Glomerular endothelial cell (primary cell): Measurements from ENCODE around the gene CGB8. TPM values are rescaled to one million over a fixed set of nuclear protein-coding genes. Genes with fewer than 3 reads are reported as not detected.
"Not testable (repeated sequence)": the region's sequence is repeated elsewhere in the genome, so short reads cannot be mapped to it uniquely, and the experiment has no call there.

Source experiments
- DNase-seq: peaks from one replicate; pipeline ENCODE4 v3.0.0-alpha.2; 2011; ENCODE audit warnings: low read depth, low spot score; ENCODE audit errors: extremely low read depth
- total RNA-seq: library from RNA; depleted of rRNA; stranded (reverse); fragments of >200 nt; gene quantifications from 2 replicates; pipeline ENCODE4 v1.2.3, GENCODE V29; 2015

The CGB8 gene
- total RNA-seq, 1 donor from 2014 or later, result not detected

DNA sequence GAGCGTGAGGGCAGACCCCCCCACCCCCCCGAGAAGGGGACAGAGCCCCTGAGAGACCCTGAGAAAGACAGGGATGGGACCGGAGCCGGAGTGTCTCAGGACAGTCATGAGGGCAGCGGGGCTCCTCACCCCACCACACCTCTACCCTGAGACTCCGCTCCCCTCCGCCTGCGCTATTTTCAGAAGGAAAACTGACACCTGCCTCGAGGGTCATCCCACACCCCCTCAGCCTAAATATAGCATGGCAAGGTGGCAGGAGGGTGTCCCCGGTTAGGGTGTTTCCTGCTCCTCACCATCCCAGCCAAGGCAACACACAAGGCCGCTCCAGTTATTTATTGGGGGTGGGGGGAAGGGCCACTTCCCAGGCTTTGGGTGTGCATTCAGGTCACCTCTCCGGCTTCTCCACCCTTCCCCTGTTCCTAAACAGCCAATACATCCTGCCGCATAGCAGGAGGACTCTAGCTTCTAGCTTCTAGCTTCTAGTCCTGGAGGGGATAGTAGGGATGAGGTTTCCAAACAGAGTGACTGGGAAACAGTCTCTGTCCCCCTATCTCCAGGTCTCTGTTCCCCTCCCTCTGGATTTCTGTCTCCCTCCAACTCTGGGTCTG, 17.1 kb upstream of the CGB8 start:
- no peak for DNase-seq

DNA sequence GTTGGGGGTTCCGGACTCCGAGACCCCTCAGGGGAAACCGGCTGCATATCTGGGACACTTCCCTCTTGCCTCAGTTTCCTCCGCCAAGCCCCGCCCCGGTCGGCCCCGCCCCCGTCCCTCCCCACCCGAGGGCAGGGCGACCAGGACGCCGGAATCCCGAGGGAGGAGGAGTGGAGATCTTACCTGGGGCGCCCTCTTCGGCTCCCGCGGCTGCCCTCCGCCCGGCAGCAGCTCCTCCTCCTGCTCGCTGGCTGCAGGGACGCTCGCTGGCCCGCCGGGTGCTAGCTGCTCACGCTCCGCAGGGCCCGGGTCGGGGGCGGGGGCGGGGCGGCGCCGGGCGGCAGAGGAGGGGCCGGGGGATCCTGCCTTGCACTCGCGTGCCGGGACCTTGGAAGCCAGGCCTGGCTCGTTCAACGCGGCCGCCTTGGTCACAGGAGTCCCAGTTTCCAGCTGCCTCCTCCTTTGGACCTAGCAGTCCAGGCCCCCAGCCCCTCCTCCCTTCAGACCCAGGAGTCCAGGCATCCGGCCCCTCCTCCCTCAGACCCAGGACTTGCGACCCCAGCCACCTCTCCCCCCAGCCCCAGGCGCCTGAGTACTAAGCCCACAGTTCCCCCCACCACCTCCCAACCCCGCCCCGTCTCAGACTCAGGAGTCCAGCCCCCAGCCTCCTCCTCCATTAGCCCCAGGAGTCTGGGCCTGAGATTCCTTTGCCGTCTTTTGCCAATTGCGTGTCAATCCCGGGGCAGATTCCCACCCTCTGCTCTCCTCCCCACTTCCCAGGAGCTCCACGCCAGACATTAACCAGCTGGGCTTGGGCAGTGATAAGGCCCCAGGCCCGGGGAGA, 16.1 kb upstream of the CGB8 start, which contains the start of gene NTF4:
Gene NTF4, minus strand, starts transcription at position 51 of the 844 bp plus-strand sequence. CDS start 2,821 bp downstream, outside the sequence.
- no peak for DNase-seq

DNA sequence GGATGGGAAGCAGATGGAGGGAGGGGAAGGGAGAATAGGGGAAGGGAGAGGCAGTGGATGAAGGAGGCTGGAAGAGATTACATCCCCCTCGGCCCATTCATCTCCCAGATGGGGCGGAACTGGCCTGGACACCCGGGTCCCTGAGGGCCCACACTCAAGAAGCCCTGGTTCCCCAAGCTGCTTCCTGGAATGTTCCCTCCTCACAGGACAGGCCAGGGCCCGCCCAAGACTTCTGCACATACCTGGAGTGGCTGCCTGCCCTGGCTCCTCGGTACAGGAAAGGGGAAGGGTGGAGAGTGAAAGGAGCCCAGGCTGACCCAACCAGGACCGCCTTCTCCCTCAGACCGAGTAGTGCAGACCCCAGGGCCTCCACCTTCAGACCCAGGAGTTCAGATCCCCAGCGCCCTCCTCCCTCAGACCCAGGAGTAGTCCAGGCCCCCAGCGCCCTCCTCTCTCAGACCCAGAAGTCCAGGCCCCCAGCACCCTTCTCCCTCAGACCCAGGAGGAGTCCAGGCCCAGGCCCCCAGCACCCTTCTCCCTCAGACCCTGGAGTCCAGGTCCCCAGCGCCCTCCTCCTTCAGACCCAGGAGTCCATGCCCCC, 15.2 kb upstream of the CGB8 start:
- no peak for DNase-seq

DNA sequence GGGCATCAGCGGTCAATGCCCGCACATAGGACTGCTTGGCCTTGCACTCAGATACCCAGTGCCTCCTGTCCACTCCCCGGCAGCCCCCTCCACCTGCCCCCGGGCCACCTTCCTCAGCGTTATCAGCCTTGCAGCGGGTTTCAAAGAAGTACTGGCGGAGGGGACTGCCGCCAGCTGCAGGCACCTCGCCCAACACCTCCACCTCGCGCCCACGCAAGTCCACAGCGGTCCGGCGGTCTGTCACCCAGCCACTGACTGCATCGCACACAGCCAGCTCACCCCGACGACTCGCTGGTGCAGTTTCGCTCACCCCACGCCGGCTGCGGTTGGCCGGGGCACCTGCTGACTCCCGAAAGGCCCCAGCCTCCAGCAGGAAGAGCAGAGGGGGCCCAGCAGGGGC, 12.5 kb upstream of the CGB8 start:
- DNase-seq, result no peak

DNA sequence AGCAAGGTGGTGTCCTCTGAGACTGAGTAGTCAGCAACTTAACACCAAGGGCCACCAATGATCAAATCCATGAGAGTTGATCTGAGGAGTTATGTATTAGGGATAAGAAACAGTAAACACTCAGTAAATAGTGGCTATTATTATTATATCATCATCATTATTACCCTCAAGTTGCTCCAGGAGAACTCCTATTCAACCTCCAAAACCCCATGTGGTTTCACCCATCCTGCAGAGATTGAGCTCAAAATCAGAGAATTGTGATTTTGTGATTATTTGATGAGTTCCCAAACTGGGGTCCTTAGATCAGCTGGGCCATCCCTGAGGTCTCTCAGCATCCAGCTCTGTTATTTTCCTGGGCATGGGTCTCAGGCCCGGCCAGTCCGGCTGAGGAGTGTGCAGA, 12.1 kb upstream of the CGB8 start:
- DNase-seq, result no peak

DNA sequence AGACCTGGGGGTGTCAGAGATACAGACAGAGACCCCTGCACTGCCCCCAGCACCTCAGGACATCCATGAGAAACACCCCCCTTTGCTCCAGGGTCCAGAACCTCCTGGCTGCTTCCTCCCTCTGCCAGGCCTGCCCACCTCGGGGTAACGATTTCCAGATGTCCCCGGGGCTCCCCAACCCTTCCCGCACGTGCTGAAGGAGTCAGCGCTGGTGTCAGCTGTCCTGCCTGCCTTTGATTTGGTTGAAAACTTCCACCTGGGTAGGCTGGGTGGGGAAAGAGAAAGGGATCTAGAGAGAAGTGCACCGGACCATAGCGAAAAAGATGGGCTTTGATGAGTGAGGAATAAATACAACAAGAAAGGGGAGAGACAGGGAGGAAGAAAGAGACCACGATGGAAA, 10.1 kb upstream of the CGB8 start:
- DNase-seq, result no peak

DNA sequence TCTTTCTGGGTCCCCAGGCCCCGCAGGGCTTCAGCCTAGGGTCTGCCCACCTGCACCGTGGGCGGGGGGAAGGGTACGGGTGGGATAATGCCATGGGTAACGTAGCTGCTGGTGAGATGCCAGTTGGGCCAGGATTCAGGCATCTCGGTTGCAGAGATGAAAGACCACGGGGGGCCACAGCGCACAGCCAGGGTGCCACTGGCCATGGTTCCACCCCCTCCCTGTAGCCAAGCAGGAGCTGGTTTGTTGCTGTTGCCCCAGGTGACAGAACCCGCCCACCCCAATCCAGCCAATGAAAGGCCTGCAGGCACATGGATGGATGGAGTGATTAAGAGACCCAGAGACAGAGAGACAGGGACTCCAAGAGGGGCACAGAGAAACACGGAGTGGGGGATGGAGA, 9.7 kb upstream of the CGB8 start:
- no peak for DNase-seq

DNA sequence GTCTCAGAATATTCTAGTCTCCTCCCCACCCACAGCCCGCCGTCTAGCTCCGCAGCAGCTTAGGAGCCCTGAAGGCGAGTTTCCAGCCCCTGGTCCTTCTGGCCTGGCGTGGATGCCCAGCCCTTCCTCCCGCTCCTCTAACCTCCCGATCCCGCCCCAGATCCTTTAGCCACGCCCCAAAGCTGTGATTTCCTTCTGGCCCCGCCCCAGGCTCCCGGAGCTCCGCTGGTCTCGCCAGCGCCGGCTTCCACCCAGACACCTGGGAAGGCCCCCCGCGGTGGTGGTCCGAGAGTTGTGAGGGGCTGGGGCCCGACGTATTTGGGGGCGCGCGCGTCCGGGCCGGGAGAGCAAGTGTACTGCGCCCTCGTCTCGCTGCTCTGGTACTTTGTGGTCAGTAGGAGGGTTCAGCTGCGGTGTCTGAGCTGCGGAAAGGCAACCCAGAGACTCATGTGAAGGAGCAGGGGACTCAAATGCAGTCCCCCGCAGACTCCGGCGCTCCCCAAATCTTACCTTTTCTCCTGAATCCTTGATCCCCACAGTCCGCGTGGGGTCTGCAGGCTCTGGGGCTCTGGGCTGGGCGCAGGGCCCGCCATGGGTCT, 8.8 kb upstream of the CGB8 start, which contains the start of gene CGB7:
Gene CGB7, minus strand, starts transcription at position 114 of the 599 bp plus-strand sequence. CDS start 2,374 bp downstream, outside the sequence.
- DNase-seq, result no peak

DNA sequence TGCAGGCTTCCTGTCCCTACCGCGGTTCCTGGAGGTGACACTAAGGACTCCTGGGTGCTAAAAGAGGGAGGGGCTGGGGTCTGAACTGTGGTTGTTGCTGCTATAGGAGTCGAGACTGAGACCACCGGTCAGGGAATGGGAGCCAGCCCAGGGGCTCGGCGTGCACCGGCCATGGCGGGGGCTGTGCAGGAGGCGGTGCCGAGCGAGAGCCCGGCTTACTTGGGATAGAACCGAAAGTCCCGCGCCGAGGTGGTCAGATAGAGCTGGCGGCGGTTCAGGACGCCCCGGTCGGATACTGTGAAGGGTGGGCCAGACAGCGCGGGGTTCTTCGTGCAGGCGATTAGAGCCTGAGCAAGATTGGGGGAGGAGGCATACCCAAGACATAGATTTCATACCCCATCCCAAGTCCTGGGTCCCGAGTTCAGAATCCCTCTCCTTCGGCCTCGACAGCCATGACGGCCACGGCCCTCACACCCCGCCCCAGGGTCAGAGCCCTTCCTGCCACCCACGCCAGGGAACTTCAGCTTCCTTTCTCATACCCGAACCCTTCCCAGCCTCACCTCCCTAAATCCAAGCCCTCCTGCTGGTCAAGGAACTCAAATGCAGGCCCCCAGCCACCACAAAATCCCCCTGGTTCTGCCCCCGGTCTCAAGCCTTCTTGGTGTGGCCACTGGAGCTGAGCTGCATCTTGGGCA, 8.1 kb upstream of the CGB8 start:
- not testable (repeated sequence) for DNase-seq

DNA sequence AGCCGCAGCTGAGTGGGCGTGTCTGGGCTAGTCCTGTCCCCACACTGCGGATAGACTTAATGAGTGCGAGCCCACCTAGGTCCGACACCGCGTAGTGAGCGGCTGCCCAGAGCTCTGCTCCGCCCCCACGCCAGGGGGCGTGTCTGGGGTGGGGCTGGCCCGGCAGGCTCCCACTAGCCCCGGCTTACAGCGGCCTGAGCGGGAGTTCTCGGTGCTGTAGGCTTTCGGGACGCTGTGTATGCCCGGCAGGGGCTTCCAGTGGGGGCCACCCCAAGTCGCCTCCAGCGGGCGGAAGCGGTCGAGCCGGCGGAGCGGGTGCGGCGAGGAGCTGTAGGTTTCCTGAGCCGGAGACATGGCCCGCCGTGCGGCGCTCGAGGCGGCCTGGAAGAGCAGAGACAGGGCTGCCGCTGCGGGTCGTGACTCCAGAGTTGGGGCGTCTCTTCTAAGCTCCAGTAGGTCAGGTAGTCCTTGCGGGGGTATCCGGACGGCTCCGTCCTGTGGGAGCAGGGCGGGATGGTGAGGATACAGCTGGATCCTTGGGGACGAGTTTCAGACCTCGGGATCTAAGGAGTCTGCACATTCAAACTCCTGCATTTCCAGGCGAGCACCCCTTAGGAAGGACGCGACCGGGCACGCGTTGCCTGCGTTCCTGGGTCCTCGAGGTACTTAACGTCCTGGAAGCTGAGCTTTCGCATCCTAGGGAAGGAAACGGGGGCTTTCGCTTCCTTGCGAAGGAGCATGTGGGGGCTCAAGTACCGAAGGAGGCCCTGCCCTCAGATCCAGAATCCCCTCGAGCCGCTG, 7.4 kb upstream of the CGB8 start:
- no peak for DNase-seq

DNA sequence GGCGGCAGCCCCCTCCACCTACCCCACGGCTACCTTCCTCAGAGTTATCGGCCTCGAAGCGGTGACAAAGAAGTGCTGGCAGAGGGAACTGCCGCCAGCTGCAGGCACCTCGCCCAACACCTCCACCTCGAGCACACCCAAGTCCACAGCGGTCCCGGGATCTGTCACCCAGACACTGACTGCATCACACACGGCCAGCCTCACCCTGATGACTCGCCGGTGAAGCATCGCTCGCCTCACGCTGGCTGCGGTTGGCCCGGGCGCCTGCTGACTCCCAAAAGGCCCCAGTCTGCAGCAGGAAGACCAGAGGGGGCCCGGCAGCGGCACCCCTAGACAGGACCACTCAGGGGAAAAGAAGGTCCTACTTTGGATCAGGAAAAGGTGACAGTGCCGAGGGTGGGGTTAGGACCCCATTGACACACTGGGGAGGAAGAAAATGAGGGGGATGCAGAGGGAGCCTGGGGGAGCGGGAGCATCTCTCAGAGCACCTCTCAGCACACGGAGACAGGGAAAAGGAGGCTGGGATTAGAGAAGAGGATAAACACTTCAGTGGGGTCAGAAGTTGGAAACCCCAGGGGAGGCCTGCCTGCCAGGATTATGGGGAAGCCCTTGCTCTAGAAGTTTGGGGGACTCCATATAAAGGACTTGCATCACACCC, 1.6 kb upstream of the CGB8 start:
- not testable (repeated sequence) for DNase-seq

DNA sequence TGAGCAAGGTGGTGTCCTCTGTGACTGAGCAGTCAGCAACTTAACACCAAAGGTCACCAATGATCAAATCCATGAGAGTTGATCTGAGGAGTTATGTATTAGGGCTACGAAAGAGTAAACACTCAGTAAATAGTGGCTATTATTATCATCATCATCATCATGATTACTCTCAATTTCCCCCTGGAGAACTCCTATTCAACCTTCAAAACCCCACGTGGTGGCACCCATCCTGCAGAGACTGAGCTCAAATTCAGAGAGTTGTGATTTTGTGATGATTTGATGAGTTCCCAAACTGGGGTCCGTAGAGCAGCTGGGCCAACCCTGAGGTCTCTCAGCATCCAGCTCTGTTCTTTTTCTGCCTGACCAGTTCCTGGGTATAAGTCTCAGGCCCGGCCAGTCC, 923 bp upstream of the CGB8 start:
- not testable (repeated sequence) for DNase-seq

DNA sequence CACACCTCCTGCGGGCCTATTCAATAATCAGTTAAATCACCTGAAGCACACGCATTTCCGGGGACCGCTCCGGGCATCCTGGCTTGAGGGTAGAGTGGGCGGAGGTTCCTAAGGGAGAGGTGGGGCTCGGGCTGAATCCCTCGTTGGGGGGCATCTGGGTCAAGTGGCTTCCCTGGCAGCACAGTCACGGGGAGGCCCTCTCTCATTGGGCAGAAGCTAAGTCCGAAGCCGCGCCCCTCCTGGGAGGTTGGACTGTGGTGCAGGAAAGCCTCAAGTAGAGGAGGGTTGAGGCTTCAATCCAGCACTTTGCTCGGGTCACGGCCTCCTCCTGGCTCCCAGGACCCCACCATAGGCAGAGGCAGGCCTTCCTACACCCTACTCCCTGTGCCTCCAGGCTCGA, 5.4 kb downstream of the CGB8 start, which contains the start of gene CGB5:
Gene CGB5, plus strand, starts transcription at position 301 of the 400 bp plus-strand sequence. CDS start 362 bp downstream, outside the sequence.
- DNase-seq, result not testable (repeated sequence)

DNA sequence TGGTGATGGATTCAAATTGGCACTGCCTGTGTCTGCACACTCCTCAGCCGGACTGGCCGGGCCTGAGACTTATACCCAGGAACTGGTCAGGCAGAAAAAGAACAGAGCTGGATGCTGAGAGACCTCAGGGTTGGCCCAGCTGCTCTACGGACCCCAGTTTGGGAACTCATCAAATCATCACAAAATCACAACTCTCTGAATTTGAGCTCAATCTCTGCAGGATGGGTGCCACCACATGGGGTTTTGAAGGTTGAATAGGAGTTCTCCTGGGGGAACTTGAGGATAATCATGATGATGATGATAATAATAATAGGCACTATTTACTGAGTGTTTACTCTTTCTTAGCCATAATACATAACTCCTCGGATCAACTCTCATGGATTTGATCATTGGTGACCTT, 6.2 kb downstream of the CGB8 start:
- DNase-seq, result not testable (repeated sequence)

DNA sequence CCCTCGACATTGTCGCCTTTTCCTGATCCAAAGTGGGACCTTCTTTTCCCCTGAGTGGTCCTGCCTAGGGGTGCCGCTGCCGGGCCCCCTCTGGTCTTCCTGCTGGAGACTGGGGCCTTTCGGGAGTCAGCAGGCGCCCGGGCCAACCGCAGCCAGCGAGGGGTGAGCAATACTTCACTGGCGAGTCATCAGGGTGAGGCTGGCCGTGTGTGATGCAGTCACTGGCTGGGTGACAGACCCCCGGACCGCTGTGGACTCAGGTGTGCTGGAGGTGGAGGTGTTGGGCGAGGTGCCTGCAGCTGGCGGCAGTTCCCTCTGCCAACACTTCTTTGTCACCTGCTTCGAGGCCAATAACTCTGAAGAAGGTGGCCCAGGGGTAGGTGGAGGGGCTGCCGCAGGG, 6.7 kb downstream of the CGB8 start:
- no peak for DNase-seq

DNA sequence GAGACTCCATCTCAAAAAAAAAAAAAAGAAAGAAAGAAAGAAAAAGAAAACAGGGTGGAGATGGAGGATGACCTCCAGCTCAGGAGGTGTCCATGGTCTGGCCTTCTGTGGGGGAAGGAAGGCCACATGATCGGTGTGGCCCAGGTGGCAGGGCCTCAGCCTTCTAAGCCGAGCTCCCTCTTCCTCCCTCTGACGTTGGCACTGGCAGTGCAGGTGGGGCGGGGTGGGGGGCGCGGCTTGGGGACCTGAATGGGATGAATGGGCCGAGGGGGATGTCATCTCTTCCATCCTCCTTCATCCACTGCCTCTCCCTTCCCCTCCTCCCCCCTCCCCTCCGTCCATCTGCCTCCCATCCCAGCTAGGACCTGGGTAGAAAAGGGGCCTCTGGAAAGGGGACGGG, 9.2 kb downstream of the CGB8 start:
- not testable (repeated sequence) for DNase-seq

DNA sequence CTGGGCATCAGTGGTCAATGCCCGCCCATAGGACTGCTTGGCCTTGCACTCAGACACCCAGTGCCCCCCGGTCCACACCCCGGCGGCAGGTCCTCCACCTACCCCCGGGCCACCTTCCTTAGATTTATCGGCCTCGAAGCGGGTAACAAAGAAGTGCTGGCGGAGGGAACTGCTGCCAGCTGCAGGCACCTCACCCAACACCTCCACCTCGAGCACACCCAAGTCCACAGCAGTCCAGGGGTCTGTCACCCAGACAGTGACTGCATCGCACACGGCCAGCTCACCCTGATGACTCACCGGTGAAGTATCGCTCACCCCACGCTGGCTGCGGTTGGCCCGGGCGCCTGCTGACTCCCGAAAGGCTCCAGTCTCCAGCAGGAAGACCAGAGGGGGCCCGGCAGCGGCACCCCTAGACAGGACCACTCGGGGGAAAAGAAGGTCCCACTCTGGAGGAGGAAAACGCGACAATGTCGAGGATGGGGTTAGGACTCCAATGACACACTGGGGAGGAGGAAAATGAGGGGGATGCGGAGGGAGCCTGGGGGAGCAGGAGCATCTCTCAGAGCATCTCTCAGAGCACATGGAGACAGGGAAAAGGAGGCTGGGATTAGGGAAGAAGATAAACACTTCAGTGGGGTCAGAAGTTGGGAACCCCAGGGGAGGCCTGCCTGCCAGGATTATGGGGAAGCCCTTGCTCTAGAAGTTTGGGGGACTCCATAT, 10.2 kb downstream of the CGB8 start:
- DNase-seq, result not testable (repeated sequence)

DNA sequence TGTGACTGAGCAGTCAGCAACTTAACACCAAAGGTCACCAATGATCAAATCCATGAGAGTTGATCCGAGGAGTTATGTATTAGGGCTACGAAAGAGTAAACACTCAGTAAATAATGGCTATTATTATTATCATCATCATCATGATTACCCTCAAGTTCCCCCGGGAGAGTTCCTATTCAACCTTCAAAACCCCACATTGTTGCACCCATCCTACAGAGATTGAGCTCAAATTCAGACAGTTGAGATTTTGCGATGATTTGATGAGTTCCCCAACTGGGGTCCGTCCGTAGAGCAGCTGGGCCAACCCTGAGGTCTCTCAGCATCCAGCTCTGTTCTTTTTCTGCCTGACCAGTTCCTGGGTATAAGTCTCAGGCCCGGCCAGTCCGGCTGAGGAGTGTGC, 10.8 kb downstream of the CGB8 start:
- DNase-seq, result not testable (repeated sequence)
